Esophagus squamous epithelium (tissue), 5 donors: ENCODE results near the gene BOLL. TPM values are rescaled to one million over a fixed set of nuclear protein-coding genes. Genes with fewer than 3 reads are reported as not detected.

Source experiments
- DNase-seq: peaks from one replicate; lab custom pipeline; 2025; lab: John Stamatoyannopoulos, UW
- H3K27ac ChIP-seq, 4 donors: fragments of 200-600 bp; sonication (generic); one replicate each; pipeline ENCODE4 v1.5.1; 2016 to 2019; ENCODE audit warnings: mild to moderate bottlenecking in 1 of 4
- H3K27me3 ChIP-seq, 4 donors: fragments of 200-600 bp; sonication (generic); 1 replicate in 3 of 4; 2 replicates in 1 of 4; pipeline versions ENCODE4 v1.5.1 to v1.6.0; 2017 to 2021; ENCODE audit warnings: antibody characterized with exemption in 1 of 4
- H3K36me3 ChIP-seq, 3 donors: fragments of 200-600 bp; sonication (generic); one replicate each; pipeline ENCODE4 v1.5.1; 2016 to 2019
- H3K4me1 ChIP-seq, 3 donors: fragments of 200-600 bp; sonication (generic); one replicate each; pipeline ENCODE4 v1.5.1; 2017 to 2019
- H3K4me3 ChIP-seq, 4 donors: fragments of 200-600 bp; sonication (generic); 1 replicate in 3 of 4; 2 replicates in 1 of 4; pipeline ENCODE4 v1.5.1; 2016 to 2019; ENCODE audit warnings: mild to moderate bottlenecking in 2 of 4, moderate library complexity in 1 of 4
- H3K9me3 ChIP-seq, 3 donors: fragments of 200-600 bp; sonication (generic); one replicate each; pipeline ENCODE4 v1.5.1; 2016 to 2019
- CTCF ChIP-seq, 6 experiments: fragments of 450-650 bp in 4 of 6; fragments of 200-600 bp in 2 of 6; sonication (generic) in 2 of 6; IDR thresholded peaks; one replicate each; pipeline ENCODE4 v1.5.1; 2016 to 2019; ENCODE audit warnings: antibody characterized with exemption in 6 of 6, mild to moderate bottlenecking in 4 of 6, moderate library complexity in 4 of 6
- POLR2A ChIP-seq, 4 donors: fragments of 450-650 bp; IDR thresholded peaks; one replicate each; pipeline ENCODE4 v1.6.1; 2017; ENCODE audit warnings: antibody characterized with exemption in 4 of 4, mild to moderate bottlenecking in 4 of 4, moderate library complexity in 3 of 4
- WGBS, 2 donors: methylation state at CpG; one replicate each; pipeline ENCODE4 v1.1.5; 2018; 5-methylcytosine and 5-hydroxymethylcytosine counted together
- intact Hi-C: fragments of 100-400 bp; cut with DNase I; formaldehyde crosslinking; loops from one replicate; pipeline ENCODE4 v1.15.0; 2022
- total RNA-seq, 4 donors: library from RNA; depleted of rRNA; stranded (reverse); fragments of >200 nt; gene quantifications; one replicate each; pipeline ENCODE4 v1.1.0, GENCODE V29; 2016
- donor health status: DM: yes; HTN: yes; CAD: no.

The BOLL gene
- total RNA-seq, 4 donors from 2014 or later, result not detected

GRCh38 chr2:197677483-197677882 lies 107.6 kb downstream of the BOLL start:
- Histone ChIP-seq H3K27me3 (no peaks in the 10 kb centered on the region), H3K4me1 (no peaks in the 10 kb centered on the region), H3K27ac (no peak overlapping the region), H3K9me3 (no peaks in the 10 kb centered on the region), H3K36me3 (no peaks in the 10 kb centered on the region), H3K4me3 (no peak overlapping the region)
- TF ChIP-seq POLR2A (IDR thresholded peaks at IDR 0.05), result no peak
- TF ChIP-seq CTCF (IDR thresholded peaks at IDR 0.05), result no peak
- intact Hi-C loops, result no loop called here
- 41 to 63% methylated on average over 2 of the region's 2 CpGs for WGBS, 2 donors
- DNase-seq, result no peak

GRCh38 chr2:197677056-197677455 lies 108.1 kb downstream of the BOLL start:
- 84 to 89% methylated on average over 3 of the region's 3 CpGs for WGBS, 2 donors
- no peak overlapping the region for H3K27ac ChIP-seq

More at GRCh38 chr2:197677056-197677455, 108.1 kb downstream of the BOLL start:
- no peaks in the 10 kb centered on the region for H3K36me3 ChIP-seq
- H3K9me3 ChIP-seq, result no peaks in the 10 kb centered on the region
- DNase-seq, result no peak
- no peaks in the 10 kb centered on the region for H3K4me1 ChIP-seq
- H3K4me3 ChIP-seq, result no peak overlapping the region
- intact Hi-C loops, result no loop called here
- TF ChIP-seq POLR2A (IDR thresholded peaks at IDR 0.05), result no peak
- TF ChIP-seq CTCF (IDR thresholded peaks at IDR 0.05), result no peak
- H3K27me3 ChIP-seq, result no peaks in the 10 kb centered on the region

Other genes with a start within 250 kb of the BOLL start
- 1 to 10 TPM in 3 of 4 donors, not detected in 1; 1.4 to 7.4 (median 2.7) TPM for gene RFTN2, start 109.7 kb downstream of the BOLL start, total RNA-seq
- 10 to 100 TPM in 3 of 4 donors, 1 to 10 TPM in 1; 9.9 to 14.5 (median 12.3) TPM for gene MARS2, start 80.0 kb downstream of the BOLL start, total RNA-seq
- gene PLCL1, start 19.3 kb upstream of the BOLL start, total RNA-seq, result 1 to 10 TPM in 2 of 4 donors, under 1 TPM in 2; 0.34 to 4.2 (median 1.2) TPM